Endothelial cell of hepatic sinusoid (primary cell): ENCODE results near the gene HSPA9.

Source experiments
- in situ Hi-C: cut with HindIII; loops from 2 replicates; pipeline ENCODE4 v1.10.0; 2017; ENCODE audit warnings: low sequenced_read_pairs

The HSPA9 gene

DNA sequence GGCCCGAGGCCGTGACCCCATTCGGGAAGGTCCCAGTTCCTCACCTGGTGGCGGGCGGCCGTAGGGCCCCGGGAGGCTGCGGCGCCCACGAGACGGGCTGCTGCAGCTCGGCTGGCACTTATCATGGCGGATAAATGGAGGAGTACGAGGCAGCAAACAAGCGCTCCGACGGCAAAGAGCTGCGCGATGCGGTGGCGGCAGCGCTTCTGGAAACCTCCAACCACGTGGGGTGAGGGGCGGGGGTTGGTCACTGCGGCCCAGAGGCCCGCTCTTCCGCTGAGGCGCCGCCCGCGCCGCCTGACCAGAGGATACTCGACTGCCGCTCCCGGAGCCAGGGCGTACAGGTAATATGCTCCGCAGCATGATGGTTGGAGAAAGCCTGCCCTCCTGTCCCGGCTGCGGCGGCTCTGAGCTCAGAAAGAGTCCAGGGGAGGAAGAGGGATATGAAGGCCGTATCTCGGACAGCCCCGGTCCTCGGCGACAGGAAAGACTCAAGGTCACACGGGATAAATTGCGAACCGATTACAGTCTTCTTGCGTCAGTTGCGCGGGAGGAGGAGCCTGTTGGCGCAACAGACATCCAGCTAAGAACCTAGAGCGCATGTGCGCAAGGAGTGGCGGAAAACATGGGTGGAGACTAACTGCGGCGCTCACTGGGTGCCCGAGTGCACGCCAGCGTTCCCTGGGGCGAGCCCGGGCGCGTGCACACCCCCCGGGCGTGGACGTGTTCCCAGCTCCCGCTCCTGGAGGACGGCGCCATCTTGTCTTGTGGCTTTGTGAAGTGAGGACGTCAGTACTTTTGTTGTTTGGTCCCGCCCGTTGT lies at the start of gene HSPA9:
Gene HSPA9, minus strand, starts transcription at position 208 of the 822 bp plus-strand sequence. Its CDS starts 83 bp downstream, at position 125.
- in situ Hi-C loops, result no loop called here

GRCh38 chr5:138623053-138623452 lies 47.9 kb upstream of the HSPA9 start:
- in situ Hi-C loops, result no loop called here

DNA sequence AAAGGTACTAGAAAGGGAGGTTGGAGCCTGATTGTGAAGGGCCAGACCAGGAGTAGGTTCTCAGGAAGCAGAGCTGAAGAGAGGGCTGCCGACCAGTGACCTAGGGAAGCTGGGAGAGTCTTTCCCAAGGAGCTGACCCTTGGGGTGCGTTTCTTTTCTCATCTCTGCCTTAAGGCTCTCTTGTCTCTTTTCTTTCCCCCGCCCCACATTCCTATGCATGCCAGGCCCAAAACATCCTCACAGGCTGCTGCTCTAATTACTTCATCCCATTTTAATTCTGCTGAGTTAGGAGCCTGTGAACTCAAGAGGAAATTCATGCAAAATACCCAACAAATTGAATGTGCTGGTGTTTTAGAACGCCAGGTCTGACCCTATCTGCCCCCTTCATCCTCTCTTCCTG lies 46.9 kb upstream of the HSPA9 start:
- in situ Hi-C loops, result no loop called here

DNA sequence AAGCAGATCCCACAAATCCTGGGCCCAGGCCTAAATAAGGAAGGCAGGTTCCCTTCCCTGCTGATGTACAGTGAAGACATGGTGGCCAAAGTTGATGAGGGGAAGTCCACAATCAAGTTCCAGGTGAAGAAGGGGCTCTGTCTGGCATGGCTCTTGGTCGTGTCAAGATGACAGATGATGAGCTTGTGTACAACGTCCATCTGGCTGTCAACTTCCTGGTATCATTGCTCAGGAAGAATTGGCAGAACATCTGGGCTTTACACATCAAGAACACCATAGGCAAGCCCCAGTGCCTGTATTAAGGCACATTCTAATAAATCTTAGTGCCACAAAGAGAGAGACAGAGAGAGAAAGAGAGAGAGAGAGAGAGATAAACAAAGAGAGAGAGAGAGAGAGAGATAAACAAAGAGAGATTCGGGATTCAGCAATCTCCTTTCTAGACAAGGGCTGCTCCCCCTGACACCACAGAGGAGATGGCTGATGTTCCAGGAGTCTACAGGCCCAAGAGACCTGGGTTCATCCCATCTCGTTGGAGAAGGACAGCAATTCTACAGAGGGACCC lies 45.5 kb upstream of the HSPA9 start:
- in situ Hi-C loops, result no loop called here

DNA sequence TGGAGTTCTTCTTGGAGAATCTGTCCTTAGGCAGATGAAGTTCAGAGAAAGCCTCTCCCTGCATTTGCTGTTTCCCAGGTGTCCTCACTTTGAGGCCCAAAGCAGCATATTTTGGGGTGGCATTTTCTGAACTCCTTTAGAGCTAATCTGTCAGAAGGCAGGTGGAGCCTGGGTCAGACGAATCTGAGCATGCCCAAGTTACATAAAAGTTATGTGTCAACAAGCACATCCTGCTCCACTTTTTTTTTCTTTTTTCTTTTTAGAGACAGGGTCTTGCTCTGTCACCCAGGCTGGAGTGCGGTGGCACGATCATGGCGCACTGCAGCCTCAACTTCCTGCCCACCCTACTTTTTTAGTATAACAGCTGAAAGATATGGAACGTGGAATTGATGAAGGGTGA lies 41.3 kb upstream of the HSPA9 start:
- in situ Hi-C loops, result no loop called here

DNA sequence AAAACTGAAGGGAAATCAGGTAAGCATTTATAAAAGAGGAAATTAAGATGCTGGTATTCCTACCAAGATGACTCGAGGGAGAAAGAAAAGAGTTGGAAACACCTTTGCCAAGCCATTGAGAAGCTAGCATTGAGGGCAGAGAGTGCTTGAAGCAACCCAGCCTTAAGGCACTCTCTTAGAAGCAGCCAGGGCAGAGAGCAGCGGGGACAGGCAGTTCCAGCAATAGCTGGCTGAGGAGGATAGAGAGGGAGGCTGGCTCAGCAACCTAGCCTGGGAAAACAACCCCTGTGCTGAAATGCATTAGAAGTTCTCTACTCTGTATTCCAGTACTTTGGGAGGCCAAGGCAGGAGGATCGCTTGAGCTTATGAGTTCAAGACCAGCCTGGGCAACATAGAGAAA lies 40.3 kb upstream of the HSPA9 start:
- in situ Hi-C loops, result no loop called here

DNA sequence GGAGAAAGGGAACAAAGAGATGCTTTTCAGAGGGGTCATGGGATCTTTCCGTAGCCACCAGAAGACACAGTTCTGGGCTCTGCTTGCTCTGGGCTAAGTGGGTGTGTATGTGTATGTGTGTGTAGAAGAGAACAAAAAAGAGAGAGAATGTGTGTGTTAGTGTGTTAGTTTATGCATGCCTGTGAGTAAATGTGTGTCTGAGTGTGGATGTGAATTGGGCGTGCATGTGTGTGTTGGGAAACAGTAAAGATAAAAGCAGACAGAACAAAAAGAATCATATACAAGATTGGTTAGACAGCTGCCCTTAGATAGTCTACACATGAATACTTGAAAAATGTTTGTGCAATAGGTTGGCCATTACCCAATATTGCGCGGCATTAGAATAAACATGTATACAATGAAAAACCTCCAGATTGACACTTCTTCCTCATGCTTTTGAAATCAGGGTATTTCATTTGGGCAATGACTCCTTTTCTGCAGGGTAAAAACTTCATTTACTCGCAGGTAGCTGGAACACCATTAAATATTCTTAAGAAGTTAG lies 36.5 kb upstream of the HSPA9 start:
- in situ Hi-C loops, result no loop called here

DNA sequence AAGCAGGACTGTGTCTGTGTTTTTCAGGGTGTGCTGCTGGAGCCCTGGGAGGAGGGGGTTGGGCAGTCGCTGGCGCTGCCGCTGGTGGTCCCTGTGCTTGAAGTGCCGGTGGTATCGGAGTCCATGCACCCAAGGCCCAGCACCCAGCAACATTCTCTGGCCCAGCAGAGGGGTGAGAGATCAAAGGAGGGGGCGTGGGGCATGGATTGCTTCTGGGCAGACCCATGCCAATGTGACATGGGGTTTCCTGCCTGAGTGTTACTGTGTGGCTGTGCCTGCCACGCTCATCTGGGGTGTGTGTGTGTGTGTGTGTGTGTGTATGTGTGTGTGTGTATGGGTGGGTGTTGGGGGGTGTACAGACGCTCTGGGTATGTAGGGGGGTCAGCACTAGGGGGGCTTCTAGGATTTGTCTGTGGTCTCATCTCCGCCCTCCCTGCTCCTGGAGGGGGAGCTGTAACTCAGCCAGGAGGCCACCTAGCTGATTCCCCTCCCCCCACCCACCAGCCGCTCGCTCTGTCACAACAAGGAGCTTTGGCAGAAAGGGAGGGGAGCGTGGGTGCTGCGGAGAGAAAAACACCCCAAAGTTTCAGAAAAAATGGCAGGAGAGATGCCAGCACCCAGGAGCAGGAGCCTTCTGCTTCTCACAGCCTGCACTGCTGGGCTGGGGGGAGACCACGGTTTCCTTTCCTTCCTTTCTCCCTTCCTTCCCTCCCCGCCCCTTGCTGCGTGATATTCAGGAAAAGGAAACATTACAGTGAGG lies 35.9 kb upstream of the HSPA9 start:
- in situ Hi-C loops, result no loop called here

GRCh38 chr5:138610415-138610917 lies 35.3 kb upstream of the HSPA9 start:
- in situ Hi-C loops, result no loop called here

GRCh38 chr5:138606378-138607064 lies 31.3 kb upstream of the HSPA9 start:
- in situ Hi-C loops, result no loop called here

DNA sequence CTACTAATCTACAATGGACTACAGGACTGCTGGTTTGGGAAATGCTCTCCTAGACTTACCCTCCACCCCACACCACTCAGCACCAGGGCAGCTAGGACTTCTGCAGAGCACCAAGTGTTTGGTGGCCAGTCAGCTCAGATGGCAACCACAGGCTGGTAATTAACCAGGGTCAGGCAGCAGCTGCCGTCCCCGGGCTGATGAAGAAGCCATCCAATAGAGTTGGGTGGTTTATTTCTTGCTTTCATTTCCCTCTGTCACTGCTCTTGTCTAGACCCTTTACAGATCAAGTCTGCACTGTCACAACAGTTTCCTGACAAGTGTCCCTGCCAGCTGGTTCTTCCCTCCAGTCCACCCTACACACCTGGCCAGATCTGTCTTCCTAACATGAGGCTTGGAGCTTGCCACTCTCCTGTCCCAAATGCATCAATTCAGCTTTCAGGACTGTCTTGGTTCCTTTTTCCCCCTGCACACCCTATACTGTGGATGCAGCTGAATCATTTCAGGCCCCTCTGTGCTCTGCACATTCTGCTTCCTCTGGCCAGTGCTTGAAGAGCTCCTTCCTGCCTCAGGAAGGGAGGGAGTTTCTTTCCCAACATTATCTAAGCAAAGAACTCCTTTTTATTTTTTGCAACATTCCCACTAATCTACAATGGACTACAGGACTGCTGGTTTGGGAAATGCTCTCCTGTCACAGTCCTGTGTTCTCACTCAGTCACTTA lies 30.2 kb upstream of the HSPA9 start:
- in situ Hi-C loops, result no loop called here

DNA sequence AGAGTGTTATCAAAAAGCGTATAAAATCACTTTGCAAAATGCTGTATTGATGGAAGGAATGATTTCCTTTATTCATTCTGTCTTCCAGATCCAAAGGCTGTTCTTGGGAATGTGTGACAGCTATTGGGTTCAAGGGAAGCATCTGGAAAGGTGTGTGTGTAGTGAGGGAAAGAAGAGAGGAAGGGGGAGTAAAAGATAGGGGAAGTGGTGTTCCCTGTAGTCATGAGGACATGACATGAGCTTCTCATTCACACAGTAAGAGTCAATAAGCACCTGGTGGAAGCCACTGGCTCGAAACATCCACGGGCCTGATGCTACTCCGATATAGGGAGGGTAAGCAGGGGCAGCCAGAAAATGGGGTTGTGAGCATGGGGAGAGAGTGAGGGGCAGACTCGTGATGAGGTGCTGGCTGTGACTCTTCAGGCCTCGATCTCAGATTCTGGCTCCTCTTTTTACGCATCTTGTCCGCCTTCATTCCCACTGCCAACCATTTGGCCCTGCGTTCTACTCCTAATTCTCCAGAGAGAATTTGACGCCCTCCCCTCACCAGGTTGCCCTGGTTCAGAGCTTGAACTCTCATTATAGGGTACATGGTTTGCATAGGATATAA lies 29.1 kb upstream of the HSPA9 start:
- in situ Hi-C loops, result no loop called here

GRCh38 chr5:138603249-138603920 lies 28.2 kb upstream of the HSPA9 start:
- in situ Hi-C loops, result no loop called here

- in situ Hi-C loops, result no loop called here
These were observed 27.3 kb upstream of the HSPA9 start for GRCh38 chr5:138602371-138603000.

DNA sequence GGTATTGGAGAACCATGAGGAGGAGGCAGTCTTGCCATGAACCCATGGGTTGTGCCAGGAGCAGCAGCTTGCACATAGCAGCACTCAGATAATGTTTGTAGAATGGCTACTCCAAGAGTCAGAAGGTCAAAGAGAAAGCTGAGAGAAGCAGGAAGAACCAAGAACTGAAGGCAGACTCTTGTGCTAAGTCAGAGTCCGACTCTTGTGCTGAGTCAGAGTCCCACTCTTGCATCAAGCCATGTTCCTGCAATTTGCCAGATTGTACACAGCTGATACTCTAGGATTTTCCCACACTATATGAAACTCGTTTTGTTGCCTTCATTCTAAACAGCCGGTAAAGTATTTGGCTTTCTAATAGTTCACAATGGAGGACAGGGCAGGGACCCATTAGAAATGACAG lies 26.2 kb upstream of the HSPA9 start:
- in situ Hi-C loops, result no loop called here

DNA sequence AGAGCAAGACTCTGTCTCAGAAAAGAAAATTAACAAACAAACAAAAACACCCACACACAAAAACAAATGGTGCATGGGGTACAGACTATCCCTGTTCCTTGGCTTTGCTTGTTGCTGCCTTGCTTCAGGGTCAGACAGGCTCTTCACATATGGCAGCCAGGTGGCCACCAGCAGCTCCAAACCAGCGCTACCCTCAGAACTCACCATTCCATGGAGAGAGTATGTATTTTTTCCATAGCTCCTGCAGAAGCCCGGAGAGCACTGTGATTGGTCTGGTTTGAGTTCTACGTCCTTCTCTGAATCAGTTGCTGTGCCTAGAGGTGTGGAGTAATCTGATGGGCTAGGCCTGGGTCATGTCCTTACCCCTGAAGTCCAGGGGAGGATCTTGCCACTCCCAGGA lies 25.2 kb upstream of the HSPA9 start:
- in situ Hi-C loops, result no loop called here

DNA sequence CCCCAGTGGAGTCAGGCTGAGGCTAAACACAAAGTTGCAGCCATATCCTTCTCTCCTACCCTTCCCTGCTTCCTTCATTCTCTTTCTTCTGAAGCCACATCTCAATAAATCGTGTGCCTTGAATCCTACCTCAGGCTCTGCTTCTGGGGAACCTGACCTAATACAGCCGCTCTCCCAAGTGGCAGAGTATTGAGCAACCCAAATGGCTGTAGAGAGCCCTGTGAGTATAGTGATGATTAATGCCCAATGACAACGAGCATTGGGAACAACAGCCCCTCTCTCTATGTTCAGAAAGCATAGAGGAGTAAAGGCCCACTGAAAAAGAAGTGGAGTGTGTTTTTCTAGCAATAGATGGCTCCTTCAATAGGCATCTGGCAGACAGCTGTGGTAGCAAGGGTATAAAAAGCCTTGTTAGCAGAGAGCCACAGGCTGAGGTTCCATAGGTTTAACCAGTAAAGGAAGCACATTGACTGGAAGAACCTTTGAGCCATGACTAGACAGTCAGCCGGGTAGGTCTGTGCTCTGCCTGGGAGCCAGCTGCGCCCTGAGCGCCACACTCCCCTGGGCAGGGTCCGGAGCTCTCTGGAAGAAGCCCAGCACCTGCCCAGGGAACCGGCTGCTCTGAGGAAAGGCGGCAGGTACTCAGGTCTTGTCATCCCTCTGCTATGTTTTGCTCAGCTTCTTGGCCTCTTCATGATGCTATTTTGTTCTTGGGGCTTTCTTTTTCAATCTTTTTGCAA lies 22.6 kb upstream of the HSPA9 start:
- in situ Hi-C loops, result no loop called here
